Measurements from ENCODE around the gene CAPS.

Gene CAPS

DNA sequence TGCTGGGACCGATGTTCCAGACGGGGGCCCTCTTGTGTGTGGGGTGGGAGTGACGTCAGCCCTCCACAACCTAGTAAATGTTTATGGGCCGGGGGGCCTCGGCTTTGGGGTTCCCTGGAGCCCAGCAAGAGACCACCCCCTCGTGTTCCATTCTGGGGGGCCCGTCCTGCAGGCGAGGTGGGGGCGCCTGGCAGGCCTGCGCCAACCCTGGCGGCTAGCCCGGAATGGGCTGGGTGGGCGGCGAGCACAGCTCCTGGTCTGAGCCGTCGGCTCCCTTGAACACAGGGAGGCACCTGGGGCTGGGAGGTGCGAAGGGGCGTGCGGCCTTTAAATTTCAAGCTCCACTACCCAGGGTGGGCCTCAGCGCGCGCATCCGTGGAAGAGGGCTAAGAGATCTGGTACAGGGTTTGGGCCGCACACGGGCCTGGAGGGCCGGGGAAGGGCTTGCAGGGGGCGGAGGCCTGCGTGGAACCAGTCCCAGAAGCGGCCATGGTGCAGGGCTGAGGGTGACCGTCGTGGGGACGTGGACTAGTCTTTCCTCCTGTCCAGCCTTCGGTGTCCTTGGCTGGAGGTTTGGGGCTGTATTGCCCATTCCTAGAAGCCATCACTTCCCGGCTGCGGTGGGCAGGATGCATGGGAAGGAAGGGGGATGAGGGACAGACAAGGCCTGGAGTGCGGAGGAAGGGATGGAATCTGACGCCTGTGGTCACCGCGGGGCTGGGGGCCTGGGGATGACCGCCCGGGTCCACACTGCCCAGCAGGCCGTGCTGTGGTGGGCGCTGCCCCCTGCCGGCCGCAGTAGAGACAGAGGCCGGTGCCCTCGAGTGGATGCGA, 21.9 kb upstream of the CAPS start:
- DNase-seq (ENCODE audit: low read depth, low spot score), result peak; percentile 75

DNA sequence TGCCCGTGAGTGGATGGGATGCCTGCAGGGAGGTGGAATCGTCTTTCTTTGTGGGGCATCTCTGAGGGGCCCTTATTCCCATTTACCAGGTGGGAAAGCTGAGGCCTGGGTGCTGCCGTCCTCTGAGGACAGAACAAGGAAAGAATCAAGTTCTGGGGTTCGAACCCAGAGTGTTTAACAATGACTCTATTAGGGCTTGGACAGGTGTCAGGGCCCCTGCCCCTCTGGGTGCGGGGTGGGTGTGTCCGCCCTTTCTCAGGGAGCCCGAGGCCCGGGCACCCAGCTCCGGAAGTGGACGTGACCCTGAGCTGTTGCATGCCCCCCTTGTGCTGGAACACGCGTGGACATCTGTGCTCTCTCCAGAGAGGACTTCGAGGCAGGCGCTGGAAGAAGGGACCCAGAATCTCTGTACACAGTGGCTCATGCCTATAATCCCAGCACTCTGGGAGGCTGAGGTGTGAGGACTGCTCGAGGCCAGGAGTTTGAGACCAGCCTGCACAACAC, 21.2 kb upstream of the CAPS start:
- no peak for DNase-seq (ENCODE audit: low read depth, low spot score)

DNA sequence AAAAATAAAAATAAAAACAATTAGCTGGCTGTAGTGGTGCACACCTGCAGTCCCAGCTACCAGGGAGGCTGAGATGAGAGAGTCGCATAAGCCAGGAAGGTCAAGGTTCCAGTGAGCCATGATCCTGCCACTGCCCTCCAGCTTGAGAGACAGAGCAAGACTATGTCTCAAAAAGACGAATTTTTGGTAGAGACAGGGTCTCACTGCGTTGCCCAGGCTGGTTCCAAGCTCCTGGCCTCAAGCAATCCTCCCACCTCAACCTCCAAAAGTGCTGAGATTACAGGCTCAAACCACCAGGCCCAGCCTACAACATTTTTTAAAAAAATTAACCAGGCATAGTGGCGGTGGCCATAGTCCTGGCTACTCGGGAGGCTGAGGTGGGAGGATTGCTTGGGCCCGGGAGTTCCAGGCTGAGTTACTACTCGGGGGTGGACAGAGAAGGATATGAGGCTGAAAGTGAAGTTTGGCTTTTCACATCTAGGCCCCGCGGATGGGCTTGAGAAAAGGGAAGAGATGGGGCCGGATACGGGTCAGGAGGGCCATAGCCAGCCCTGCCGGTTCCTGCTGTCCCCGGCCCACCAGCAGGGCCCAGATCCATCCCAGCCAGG, 20.7 kb upstream of the CAPS start:
- DNase-seq (ENCODE audit: low read depth, low spot score), result no peak

DNA sequence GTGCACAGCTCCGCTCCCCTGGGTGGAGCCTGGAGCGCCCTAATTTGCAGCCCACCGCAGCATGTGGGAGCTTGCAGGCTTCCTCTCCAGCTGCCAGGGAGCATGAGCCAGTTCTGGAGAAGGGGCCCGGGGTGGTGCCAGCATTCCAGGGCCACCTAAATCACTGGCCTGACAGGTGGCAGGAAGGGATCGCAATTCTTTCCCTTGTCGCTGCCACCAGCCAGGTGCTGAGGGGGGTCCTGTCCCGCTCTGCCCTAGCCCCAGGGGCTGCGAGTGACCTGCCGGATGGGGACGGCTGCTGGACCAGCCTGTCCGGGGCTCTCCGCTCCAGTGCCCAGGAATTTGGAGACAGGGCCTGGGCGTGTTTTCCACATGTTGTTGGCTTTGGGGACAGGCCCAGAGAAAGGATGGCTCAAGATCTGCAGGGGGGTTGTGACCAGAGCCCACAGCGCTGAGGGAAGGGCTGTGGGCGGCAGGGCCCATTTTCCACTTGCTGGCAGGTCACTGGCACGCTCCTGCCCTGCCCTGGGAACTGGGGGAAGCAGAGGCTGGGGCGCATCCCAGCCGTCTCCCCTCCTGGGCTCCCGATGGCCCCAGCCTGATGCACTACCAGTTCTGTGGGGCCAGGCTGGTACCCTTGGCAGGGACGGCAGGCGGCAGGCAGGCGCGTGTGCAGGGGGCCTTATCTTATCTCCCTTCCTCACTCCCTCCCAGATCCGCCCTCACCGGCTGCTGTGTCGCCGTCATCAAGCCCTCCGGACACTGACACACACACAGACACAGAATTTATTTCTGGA, 19.9 kb upstream of the CAPS start:
- no peak for DNase-seq (ENCODE audit: low read depth, low spot score)

DNA sequence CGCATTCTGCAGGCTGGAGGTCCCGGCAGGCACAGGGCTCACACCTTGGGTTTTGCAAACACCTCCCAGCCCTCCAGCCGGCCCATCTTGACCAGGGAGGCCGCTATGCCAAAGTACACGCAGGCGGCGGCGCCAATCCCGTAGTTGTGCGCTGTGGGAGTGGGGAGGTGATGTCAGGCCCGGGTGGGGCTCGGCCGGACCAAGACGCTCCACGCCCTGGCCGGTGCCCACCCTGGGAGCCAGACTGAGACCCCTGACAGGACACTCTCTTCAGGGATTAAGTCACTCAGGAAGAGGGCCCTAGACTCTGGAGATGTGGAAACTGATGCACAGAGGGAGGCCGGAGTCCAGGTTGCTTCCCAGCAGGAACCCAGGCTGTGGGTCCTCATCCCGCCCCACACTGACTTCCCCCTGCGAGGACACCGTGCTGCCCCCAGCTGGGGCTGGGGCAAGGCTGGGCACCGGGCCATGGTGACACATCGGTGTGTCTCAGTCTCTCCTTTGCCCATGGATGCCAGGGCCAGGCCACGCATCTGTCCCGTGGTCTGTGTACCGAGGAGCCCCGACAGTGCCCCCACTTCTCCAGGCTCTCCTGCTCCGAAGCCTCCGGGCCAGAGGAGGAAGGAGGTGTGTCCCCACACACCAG, 19.2 kb upstream of the CAPS start:
- no peak for DNase-seq (ENCODE audit: low read depth, low spot score)

DNA sequence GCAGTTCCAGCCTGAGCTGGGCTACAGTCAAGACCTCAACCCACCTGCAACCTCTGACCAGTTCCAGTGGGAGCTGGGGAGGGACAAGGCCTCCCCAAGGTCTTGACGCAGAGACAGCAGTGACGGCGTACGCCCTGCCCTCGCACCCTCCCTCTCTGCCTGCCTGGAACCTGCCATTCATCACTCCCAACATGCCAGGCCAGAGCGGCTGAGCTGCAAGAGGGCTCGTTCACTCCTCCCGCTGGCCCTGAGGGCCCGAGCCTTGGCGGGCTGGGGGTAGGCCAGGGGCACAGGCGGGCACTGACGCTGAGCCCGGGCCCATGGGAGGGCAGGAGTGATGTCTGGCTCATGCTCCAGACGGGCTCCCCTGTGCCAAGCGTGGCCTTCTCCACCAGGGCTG, 18.6 kb upstream of the CAPS start:
- no peak for DNase-seq (ENCODE audit: low read depth, low spot score)

DNA sequence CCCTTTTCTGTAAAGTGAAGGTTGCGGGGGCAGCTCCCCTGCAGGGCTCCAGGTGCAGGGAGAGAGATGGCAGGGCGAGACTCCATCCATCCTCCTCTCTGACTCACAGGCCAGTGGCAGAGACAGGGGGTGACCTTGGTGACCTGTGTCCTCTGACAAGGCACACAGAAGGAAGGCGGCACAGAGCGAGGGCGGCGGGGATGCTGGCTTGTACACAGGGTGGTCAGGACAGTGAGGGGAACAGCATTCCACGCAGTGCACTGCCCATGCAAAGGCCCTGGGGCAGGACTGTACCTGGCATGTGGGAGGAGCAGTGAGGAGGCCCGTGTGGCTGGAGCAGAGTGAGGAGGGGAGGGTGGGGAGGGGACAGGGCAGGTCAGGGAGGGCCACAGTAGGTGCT, 18.2 kb upstream of the CAPS start:
- no peak for DNase-seq (ENCODE audit: low read depth, low spot score)

DNA sequence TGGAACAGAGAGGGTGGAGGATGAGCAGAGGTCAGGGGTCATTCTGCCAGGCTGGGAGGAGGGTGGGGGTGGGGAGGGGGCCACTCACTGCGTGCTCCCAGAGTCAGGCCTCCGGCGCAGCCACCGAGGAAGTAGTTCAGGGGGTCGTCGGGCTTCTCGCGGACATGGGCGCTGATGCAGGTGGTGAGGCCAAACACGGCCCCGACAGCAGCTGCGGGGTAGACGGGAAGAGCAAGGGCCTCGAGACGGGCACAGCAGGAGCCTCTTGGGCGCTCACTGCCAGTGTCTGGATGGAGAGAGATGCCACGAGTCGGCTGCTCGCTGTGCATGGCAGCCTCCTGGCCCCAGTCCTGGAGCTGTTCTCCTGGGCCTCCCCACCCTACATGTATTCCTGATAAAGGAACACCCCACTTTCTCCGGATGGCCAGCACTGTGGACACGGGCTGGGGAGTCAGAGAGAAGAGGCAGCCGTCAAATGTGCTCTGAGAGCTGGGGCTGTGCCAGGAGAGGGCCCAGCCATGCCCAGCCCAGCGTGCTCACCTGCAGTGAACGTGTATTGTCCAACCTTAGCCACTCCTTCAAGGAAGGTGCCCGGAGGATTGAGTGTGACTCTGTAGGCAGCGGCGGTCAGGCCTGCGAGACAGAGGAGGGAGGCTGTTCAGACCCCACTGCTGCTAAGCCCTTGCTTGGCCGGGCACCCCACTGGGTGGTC, 17.5 kb upstream of the CAPS start:
- no peak for DNase-seq (ENCODE audit: low read depth, low spot score)

DNA sequence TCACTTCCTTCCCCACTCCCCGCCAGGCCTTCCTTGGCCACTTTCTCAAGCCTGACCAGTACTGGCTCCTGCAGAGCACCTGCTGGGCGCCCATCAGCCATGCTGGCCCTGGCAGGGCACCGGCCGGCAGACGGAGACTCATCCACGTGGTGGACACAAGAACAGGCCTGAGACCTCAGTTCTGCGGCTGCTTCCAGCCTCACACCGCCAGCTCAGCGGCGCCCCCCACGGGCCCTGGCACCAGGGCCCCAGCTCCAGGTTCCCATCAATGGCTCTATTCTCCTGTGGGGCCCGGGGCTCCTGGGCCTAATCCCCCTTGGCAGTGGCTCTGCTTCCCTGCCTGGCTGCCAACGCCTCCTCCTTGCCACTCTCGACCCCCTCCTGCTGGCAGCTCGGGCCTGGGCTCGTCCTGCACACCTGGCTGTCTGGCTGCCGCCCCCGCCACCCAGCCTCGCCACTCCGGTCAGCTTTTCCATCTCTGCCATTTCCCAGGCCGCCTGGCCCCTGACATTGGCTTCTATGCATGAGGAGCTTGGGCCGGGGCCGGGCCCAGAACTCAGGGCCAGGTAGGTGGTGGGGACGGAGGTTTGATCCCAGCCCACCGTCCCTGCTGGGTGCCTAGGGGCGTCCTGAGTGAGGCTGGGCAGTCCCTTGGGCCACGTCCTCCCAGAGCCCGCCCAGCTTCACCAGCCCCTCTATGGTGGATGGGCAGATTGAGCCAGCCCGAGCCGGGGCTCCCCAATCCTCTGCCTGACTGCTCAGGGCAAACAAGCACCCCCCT, 16.7 kb upstream of the CAPS start:
- DNase-seq (ENCODE audit: low read depth, low spot score), result no peak

DNA sequence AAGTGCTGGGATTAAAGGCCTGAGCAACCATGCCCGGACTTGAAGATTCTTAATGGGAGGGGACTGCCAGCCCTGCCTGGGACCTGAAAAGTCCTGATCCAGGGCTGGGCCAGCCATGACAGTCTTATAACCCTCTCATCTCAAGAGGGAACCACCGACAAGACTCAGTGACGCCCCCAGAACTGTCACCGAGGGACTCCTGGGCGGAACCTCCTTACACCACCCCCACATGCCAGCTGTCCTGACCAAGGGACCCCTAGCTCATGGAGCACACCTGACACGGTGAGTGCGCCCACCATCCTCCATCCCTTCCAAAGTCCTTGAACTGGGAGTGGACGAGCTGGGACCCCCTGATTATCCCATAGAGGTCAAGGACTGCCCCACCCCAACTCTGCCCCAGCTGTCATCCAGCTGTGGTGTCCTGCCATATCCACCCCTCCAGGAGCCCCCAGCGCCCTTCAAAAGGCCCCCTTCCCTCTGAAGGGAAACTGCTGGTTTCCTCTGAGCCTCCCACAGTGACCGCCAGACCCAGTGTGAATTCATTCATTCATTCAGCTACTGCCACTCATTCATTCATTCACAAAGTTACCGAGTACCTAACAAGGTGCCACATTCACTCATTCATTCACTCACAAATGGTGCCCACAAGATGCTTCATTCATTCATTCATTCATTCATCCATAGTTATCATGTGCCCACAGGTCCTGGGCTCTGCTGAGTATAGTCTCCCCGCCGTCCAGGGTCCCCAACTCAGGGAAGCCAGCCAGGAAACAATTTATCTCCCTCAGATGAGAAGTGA, 14.1 kb upstream of the CAPS start:
- no peak for DNase-seq (ENCODE audit: low read depth, low spot score)

DNA sequence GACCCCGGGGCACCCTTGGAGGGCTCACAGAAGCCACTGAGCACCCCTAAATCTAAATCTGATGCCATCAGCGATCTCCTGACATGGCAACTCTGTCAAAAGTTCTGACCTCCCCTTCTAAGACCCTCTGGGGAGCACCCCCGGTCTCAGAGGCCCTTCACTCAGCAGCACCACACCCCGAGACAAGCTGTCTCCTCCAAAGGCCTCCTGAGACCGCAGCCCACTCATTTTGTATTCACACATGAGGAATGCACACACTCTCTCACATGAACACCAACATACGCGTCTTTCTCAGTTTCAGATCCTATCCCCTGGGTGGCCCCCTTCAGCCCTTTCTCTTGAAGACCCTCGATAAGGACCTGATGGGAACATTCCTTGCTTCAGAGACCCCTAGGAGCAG, 13.1 kb upstream of the CAPS start:
- DNase-seq (ENCODE audit: low read depth, low spot score), result no peak

DNA sequence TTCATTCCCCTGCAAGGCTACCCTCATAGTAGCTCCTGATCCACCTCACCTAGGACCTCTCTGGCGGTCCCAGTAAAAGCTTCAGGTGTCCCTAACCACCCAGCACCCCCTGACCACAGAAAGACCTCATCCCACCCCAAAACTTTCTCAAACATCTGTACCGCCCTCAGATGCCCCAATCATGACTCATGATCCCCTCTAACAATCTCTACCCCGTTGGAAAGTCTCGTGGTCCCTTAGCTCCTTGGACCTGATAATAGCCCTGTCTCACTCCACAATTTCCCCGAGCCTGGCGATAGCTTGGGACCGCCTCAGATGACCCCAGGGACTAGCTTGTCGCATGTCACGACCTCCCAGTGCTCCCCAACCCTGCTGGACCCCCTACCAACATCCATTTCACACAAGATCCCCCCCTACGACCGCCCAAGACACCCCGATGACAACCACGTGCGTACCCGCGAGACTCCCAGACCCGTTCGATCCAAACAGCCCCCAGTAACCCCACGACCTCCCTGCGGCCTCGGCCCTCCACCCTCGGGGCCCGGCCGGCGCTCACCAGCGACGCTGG, 10.9 kb upstream of the CAPS start:
- DNase-seq (ENCODE audit: low read depth, low spot score), result peak; percentile 29

DNA sequence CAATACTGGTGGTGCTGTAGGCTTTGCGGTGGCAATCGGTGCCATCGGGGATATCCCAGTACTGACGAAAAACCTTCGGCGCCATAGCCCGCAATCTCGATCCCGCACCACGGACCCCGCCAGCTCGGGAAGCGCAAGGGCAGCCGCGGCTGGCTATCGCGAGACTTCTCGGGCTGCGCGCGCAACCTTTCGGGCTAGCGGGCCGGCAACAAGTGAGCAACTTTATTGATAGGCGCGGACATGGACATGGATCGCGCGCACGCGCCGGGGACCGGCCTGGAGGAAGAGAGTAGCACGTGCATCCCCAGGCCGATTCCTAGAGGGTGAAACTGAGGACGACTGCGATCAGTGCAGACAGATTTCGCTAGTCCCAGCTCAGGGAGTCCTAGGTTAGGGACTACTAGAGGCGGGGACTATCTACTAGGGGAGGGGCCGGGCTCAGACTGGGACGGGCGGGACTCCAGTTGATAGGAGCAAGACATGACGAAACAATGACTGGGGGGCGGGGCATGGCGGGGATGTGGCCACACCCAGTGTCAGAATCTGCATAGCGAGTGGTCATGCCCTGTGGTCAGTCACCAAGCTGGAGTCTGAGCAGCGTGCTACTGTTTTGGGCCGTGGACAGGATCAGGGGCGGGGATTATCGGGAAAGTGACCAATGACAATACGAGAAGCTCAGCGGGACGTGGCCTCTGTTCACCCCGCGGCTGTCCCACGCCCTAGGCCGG, 10.3 kb upstream of the CAPS start, which contains the start of gene NDUFA11:
TSS of gene NDUFA11 (minus strand) at position 167 of the 728 bp plus-strand sequence. CDS start at position 85, 82 bp downstream.
- peak; percentile 98 for DNase-seq (ENCODE audit: low read depth, low spot score)

DNA sequence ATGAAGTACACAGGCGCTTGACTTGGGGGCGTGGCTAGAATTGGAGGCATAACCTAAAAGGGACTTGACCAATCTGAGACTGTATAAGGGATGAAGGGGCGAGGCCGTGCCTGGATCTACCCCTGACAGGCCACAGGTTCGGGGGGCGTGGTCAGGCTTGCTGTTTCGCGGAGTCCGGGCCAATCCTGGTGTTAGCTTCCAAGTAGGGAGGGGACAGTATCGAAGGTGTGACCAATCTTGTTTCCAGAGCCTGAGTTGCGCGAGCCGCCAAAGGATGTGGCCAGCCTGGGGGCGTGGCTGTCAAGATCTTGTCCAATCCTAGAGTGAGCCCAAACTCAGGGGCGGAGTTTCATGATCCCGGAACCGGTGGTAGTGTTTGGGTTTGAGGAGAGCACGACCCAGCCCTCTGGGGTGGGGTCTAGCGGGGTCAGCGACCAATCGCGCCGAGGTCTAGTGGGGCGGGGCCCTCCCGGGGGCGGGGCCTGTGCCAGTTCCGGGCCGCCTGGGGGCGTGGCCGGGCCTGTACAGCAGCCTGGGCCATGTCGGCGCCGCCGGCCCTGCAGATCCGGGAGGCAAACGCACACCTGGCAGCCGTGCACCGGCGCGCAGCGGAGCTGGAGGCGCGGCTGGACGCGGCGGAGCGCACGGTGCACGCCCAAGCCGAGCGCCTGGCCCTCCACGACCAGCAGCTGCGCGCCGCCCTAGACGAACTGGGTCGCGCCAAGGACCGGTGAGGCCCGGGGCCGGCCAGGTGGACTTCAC, 9.5 kb upstream of the CAPS start, which contains the start of gene VMAC:
TSS of gene VMAC (plus strand) at position 521 of the 762 bp plus-strand sequence. CDS start at position 540, 19 bp downstream.
- DNase-seq (ENCODE audit: low read depth, low spot score), result peak; percentile 100

DNA sequence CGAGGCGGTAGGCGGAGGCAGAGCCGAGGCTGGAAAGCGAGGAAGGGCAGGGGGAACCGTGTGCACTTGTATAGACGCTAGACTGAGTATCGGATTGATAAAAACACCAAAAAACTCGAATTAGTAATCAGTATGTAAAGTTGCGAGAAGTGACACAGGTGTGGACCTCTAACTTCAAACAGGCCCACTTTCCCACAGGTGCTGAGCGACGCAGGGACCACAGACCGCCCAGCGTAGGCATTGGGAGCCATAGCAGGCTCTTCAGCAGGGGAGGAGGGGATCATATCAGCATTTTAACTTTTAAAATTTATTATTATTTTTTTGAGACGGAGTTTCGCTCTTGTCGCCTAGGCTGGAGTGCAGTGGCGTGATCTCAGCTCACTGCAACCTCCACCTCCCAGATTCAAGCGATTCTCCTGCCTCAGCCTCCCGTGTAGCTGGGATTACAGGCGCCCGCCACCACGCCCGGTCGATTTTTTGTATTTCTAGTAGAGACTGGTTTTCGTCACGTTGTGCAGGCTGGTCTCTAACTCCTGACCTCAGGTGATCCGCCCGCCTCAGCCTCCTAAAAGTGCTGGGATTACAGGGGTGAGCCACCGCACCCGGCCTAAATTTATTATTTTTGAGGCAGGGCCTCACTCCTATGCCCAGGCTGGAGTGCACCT, 8.8 kb upstream of the CAPS start:
- no peak for DNase-seq (ENCODE audit: low read depth, low spot score)

DNA sequence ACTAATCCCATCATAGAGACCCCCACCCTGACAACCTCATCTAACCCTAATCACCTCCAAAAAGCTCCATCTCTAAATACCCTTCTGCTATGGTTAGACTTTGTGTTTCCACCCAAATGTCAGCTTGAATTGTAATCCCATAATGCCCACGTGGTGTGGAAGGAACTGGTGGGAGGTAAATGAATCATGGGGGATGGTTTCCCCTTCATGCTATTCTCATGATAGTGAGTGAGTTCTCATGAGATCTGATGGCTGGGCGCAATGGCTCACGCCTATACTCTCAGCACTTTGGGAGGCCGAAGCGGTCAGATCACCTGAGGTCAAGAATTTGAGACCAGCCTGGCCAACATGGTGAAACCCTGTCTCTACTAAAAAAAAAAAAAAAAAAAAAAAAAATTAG, 6.8 kb upstream of the CAPS start:
- DNase-seq (ENCODE audit: low read depth, low spot score), result no peak
